ENCODE measurements around the gene HSD17B12. TPM values are rescaled to one million over a fixed set of nuclear protein-coding genes. Genes with fewer than 3 reads are reported as not detected.

HSD17B12 gene
- total RNA-seq, 1 donor = 122 TPM

DNA sequence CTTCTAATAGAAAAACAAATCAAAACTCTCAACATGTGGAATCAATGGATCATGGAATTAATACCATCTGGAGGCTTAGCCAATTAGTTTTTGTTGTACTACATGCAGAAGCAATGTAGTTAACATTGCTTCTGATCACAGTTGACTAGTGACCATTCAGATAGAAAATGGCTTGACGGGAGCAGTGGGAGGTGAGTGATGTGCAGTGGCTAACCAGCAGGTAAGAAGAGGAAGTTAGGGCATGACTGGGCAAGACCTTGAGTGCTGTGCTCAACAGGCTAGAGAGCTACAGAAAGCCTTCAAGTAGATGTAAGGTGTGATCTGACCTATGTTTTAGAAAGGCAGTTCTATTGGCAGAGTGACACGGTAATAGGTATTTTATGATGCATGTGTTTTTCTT, 139.4 kb downstream of the HSD17B12 start:
- H2AFZ ChIP-seq (ENCODE audit: low read length) = no peak overlapping the region
- H3K9me3 ChIP-seq (ENCODE audit: low read depth, low read length) = no peaks in the 10 kb centered on the region
- no peak overlapping the region for H3K4me2 ChIP-seq (ENCODE audit: insufficient read depth, low read length)
- no peak overlapping the region for H3K27ac ChIP-seq (ENCODE audit: low read depth, low read length)
- H3K79me2 ChIP-seq (ENCODE audit: insufficient read depth, low read length) = no peaks in the 10 kb centered on the region
- H3K36me3 ChIP-seq (ENCODE audit: insufficient read depth, low read length) = no peaks in the 10 kb centered on the region
- no peaks in the 10 kb centered on the region for H3K27me3 ChIP-seq (ENCODE audit: insufficient read depth, low read length)
- no peaks in the 10 kb centered on the region for H4K20me1 ChIP-seq (ENCODE audit: insufficient read depth, low read length)
- H3K4me3 ChIP-seq (ENCODE audit: insufficient read depth, low read length) = no peak overlapping the region
- no peaks in the 10 kb centered on the region for H3K4me1 ChIP-seq (ENCODE audit: insufficient read depth, low read length)
- no peak for DNase-seq (ENCODE audit: insufficient read length, low spot score, missing footprints)
- TF ChIP-seq, protein P1, sequence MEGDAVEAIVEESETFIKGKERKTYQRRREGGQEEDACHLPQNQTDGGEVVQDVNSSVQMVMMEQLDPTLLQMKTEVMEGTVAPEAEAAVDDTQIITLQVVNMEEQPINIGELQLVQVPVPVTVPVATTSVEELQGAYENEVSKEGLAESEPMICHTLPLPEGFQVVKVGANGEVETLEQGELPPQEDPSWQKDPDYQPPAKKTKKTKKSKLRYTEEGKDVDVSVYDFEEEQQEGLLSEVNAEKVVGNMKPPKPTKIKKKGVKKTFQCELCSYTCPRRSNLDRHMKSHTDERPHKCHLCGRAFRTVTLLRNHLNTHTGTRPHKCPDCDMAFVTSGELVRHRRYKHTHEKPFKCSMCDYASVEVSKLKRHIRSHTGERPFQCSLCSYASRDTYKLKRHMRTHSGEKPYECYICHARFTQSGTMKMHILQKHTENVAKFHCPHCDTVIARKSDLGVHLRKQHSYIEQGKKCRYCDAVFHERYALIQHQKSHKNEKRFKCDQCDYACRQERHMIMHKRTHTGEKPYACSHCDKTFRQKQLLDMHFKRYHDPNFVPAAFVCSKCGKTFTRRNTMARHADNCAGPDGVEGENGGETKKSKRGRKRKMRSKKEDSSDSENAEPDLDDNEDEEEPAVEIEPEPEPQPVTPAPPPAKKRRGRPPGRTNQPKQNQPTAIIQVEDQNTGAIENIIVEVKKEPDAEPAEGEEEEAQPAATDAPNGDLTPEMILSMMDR (IDR thresholded peaks at IDR 0.05; ENCODE audit: extremely low read depth, low read depth, low read length) = no peak

DNA sequence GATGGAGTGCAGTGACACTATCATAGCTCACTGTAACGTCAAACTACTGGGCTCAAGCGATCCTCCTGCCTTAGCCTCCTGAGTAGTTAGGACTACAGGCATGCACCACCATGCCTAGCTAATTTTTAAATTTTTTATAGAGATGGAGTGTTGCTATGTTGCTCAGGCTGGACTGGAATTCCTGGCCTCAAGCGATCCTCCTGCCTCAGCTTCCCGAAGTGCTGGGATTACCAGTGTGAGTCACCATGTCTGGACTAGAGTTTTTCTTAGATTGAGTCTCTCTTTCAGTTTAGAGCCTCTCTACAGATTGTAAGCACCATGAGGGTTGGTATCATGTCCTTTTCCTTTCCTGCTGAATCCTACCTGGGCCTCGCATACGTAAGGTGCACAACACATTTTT, 142.8 kb downstream of the HSD17B12 start:
- H3K36me3 ChIP-seq (ENCODE audit: insufficient read depth, low read length) = no peaks in the 10 kb centered on the region
- no peak overlapping the region for H2AFZ ChIP-seq (ENCODE audit: low read length)
- no peaks in the 10 kb centered on the region for H4K20me1 ChIP-seq (ENCODE audit: insufficient read depth, low read length)
- no peak overlapping the region for H3K4me3 ChIP-seq (ENCODE audit: insufficient read depth, low read length)
- no peak for DNase-seq (ENCODE audit: insufficient read length, low spot score, missing footprints)
- no peaks in the 10 kb centered on the region for H3K79me2 ChIP-seq (ENCODE audit: insufficient read depth, low read length)
- H3K27ac ChIP-seq (ENCODE audit: low read depth, low read length) = no peak overlapping the region
- H3K4me1 ChIP-seq (ENCODE audit: insufficient read depth, low read length) = no peaks in the 10 kb centered on the region
- no peaks in the 10 kb centered on the region for H3K27me3 ChIP-seq (ENCODE audit: insufficient read depth, low read length)
- H3K4me2 ChIP-seq (ENCODE audit: insufficient read depth, low read length) = no peak overlapping the region
- no peaks in the 10 kb centered on the region for H3K9me3 ChIP-seq (ENCODE audit: low read depth, low read length)
- TF ChIP-seq, protein P1 (IDR thresholded peaks at IDR 0.05; ENCODE audit: extremely low read depth, low read depth, low read length) = no peak

DNA sequence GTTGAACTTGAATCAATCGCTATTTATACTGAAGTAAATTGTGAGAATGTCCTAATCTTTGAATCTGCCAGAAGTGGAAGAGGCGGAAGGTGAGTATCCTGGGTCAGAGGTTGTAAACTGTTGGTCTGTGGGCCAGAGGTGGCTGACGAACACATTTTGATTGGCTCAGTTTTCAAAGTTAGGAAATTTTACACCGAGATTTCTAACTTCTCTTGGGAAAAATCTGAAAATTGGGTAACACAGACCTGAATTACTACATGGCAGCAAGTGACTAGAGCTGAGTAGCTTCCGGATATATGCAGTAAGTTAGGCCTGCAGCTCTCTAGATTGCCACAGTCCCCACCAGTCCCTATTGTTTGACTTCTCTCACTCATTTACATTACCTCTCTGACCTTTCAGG, 143.3 kb downstream of the HSD17B12 start:
- H4K20me1 ChIP-seq (ENCODE audit: insufficient read depth, low read length) = no peaks in the 10 kb centered on the region
- no peaks in the 10 kb centered on the region for H3K36me3 ChIP-seq (ENCODE audit: insufficient read depth, low read length)
- H3K79me2 ChIP-seq (ENCODE audit: insufficient read depth, low read length) = no peaks in the 10 kb centered on the region
- H3K4me2 ChIP-seq (ENCODE audit: insufficient read depth, low read length) = no peak overlapping the region
- no peak overlapping the region for H3K27ac ChIP-seq (ENCODE audit: low read depth, low read length)
- H3K9me3 ChIP-seq (ENCODE audit: low read depth, low read length) = no peaks in the 10 kb centered on the region
- TF ChIP-seq, protein P1 (IDR thresholded peaks at IDR 0.05; ENCODE audit: extremely low read depth, low read depth, low read length) = no peak
- no peaks in the 10 kb centered on the region for H3K4me1 ChIP-seq (ENCODE audit: insufficient read depth, low read length)
- H3K27me3 ChIP-seq (ENCODE audit: insufficient read depth, low read length) = no peaks in the 10 kb centered on the region
- H2AFZ ChIP-seq (ENCODE audit: low read length) = no peak overlapping the region
- no peak overlapping the region for H3K4me3 ChIP-seq (ENCODE audit: insufficient read depth, low read length)
- no peak for DNase-seq (ENCODE audit: insufficient read length, low spot score, missing footprints)

DNA sequence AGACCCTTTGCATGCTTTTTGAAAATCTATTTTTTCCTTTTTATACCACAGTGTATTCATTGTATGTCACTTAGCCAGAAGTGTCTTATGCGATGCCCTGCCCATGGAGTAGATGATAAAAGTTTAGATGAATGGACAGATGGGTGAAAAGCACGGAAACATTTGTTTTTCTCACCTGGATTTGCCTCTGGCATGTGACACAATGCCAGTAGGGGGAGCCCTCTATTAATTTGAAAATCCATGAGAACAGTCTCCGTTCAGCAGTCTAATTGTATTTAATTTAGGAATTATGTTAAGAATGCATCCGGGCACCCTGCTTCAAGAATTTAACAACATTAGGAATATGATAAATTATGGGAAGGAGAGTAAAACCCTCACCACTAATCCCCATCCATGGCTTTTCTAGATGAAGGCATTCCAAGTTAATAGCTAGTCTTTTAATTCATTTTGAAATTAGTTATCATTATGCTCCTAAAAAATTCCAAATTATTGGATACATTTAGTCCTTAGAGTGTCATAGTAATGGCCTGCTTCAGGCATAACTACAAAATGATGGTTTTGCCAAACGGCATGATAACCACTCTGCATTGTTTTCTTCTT, 144.8 kb downstream of the HSD17B12 start:
- TF ChIP-seq, protein P1 (IDR thresholded peaks at IDR 0.05; ENCODE audit: extremely low read depth, low read depth, low read length) = peak; percentile 82
- H3K27ac ChIP-seq (ENCODE audit: low read depth, low read length) = no peak overlapping the region
- DNase-seq (ENCODE audit: insufficient read length, low spot score, missing footprints) = no peak
- no peaks in the 10 kb centered on the region for H3K79me2 ChIP-seq (ENCODE audit: insufficient read depth, low read length)
- no peaks in the 10 kb centered on the region for H3K9me3 ChIP-seq (ENCODE audit: low read depth, low read length)
- H4K20me1 ChIP-seq (ENCODE audit: insufficient read depth, low read length) = peaks cover 3% of the 10 kb centered on the region
- no peak overlapping the region for H3K4me2 ChIP-seq (ENCODE audit: insufficient read depth, low read length)
- no peaks in the 10 kb centered on the region for H3K36me3 ChIP-seq (ENCODE audit: insufficient read depth, low read length)
- no peak overlapping the region for H2AFZ ChIP-seq (ENCODE audit: low read length)
- peaks cover 2% of the 10 kb centered on the region for H3K4me1 ChIP-seq (ENCODE audit: insufficient read depth, low read length)
- H3K4me3 ChIP-seq (ENCODE audit: insufficient read depth, low read length) = no peak overlapping the region
- H3K27me3 ChIP-seq (ENCODE audit: insufficient read depth, low read length) = no peaks in the 10 kb centered on the region

Measured in osteoblast (primary cell).